Mucosa of descending colon (tissue), 3 donors: ENCODE measurements around the gene FIBCD1. TPM values are rescaled to one million over a fixed set of nuclear protein-coding genes. Genes with fewer than 3 reads are reported as not detected.
A peak's percentile ranks its signal among the peaks of the same experiment; 100 is the strongest.

Experiments
- ATAC-seq: fragments of 200-7000 bp; cut with Tn5 transposase; one replicate; pipeline ENCODE4 v1.9.1; 2020; ENCODE audit warnings: mild to moderate bottlenecking, moderate library complexity
- DNase-seq, 3 donors: peaks; one replicate each; pipeline ENCODE4 v3.0.0-alpha.2; 2020
- H3K36me3 ChIP-seq: fragments of 200-600 bp; one replicate; pipeline ENCODE4 v1.8.0; 2021; ENCODE audit warnings: low read depth, mild to moderate bottlenecking
- H3K4me1 ChIP-seq: fragments of 200-600 bp; one replicate; pipeline ENCODE4 v1.8.0; 2021; ENCODE audit warnings: low read depth, mild to moderate bottlenecking
- H3K4me3 ChIP-seq: fragments of 200-600 bp; one replicate; pipeline ENCODE4 v1.8.0; 2021; ENCODE audit warnings: mild to moderate bottlenecking
- H3K9me3 ChIP-seq: fragments of 200-600 bp; one replicate; pipeline ENCODE4 v1.8.0; 2021; ENCODE audit warnings: mild to moderate bottlenecking
- CTCF ChIP-seq: fragments of 200-600 bp; IDR thresholded peaks from one replicate; pipeline ENCODE4 v1.8.0; 2022; ENCODE audit warnings: antibody characterized with exemption, mild to moderate bottlenecking
- intact Hi-C, 2 donors: fragments of 100-400 bp; cut with DNase I in 1 of 2; cut with micrococcal nuclease in 1 of 2; formaldehyde crosslinking; loops; one replicate each; pipeline versions ENCODE4 v1.11.0 to v1.11.1; 2022; cut with DNase I, micrococcal nuclease
- total RNA-seq, 3 donors: library from RNA; stranded (reverse); fragmentation: NEBNext Ultra II Directional in 2 of 3; extraction: Animal tissue kit (Norgen Biotek cat#: 25700) in 2 of 3; gene quantifications; one replicate each; pipeline versions ENCODE4 v1.2.1 to v1.2.4, GENCODE V29; 2021 to 2023
- donor health status: DM: no; HTN: no; CAD: no; lungs with moderate emphysema.
- donor health status: DM: no; HTN: no; CAD: no.
- donor health status: DM: no; HTN: yes; CAD: no.

FIBCD1 gene
- total RNA-seq, 3 donors from 2014 or later = 2.6 to 10.7 (median 7.3) TPM

- Histone ChIP-seq H3K36me3 (no peaks in the 10 kb centered on the region), H3K4me3 (no peak within 1 kb of the TSS), H3K4me1 (peaks cover 11% of the 10 kb centered on the region), H3K9me3 (no peaks in the 10 kb centered on the region)
- DNase-seq (peak in 2 of 3 donors; percentile 37 to 52), ATAC-seq (peak; percentile 29)
- TF ChIP-seq CTCF = no peak
- intact Hi-C loops = no loop called here
Observed at GRCh38 chr9:130896233-130897014, 42.6 kb downstream of the FIBCD1 start, which contains the start of gene QRFP. Gene QRFP (minus strand): TSS chr9:130896812. CDS start chr9:130893838, 2,974 bp downstream.

GRCh38 chr9:130895481-130896232, 43.4 kb downstream of the FIBCD1 start:
- Histone ChIP-seq H3K4me3 (no peak overlapping the region), H3K36me3 (peaks cover under 1% of the 10 kb centered on the region), H3K9me3 (no peaks in the 10 kb centered on the region), H3K4me1 (peaks cover 11% of the 10 kb centered on the region)
- TF ChIP-seq CTCF = no peak
- DNase-seq (no peak), ATAC-seq (no peak)
- intact Hi-C loops = no loop called here

- Histone ChIP-seq H3K4me1 (peaks cover 11% of the 10 kb centered on the region), H3K4me3 (no peak overlapping the region), H3K9me3 (no peaks in the 10 kb centered on the region), H3K36me3 (peaks cover 4% of the 10 kb centered on the region)
- ATAC-seq (no peak), DNase-seq (no peak)
- intact Hi-C loops = no loop called here
- no peak for TF ChIP-seq CTCF
Observed at GRCh38 chr9:130895038-130895437, 44.0 kb downstream of the FIBCD1 start.

GRCh38 chr9:130894546-130894945, 44.5 kb downstream of the FIBCD1 start:
- ATAC-seq = peak; percentile 22
- no peak for TF ChIP-seq CTCF

GRCh38 chr9:130893341-130894101, 45.5 kb downstream of the FIBCD1 start:
- no peak overlapping the region for H3K4me3 ChIP-seq
- intact Hi-C loops = no loop called here
- peak; percentile 40 to 73 (median 65) for DNase-seq
- H3K4me1 ChIP-seq = peaks cover 11% of the 10 kb centered on the region
- H3K9me3 ChIP-seq = no peaks in the 10 kb centered on the region
- ATAC-seq = peak; percentile 74
- peaks cover 8% of the 10 kb centered on the region for H3K36me3 ChIP-seq
- no peak for TF ChIP-seq CTCF

More at GRCh38 chr9:130894546-130894945, 44.5 kb downstream of the FIBCD1 start:
- intact Hi-C loops = no loop called here
- Histone ChIP-seq H3K36me3 (peaks cover 7% of the 10 kb centered on the region), H3K4me3 (no peak overlapping the region), H3K4me1 (peaks cover 11% of the 10 kb centered on the region), H3K9me3 (no peaks in the 10 kb centered on the region)
- DNase-seq = no peak
